Measurements from ENCODE around the gene ITFG1.
A peak's percentile ranks its signal among the peaks of the same experiment; 100 is the strongest.
"Not testable (repeated sequence)": the region's sequence is repeated elsewhere in the genome, so short reads cannot be mapped to it uniquely, and the experiment has no call there.

ITFG1 gene

DNA sequence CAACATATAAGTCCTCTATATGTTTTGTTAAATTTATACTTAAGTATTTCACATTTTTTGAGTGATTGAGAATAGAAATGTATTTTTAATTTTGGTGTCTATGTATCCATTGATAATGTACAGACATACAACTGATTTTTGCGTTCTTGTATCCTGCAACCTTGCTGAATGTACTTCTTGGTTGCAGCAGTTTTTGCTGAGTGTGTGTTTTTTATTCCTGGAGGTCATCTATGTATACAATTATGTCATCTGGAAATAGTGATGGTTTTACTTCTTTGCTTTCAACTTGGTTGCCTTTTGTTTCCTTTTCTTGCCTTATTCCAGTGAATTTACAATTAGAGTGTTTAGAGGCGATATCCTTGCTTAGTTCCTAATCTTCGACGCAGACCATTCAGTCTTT, 249.6 kb downstream of the ITFG1 start:
- FAIRE-seq (no peak), DNase-seq (ENCODE audit: insufficient read length, low spot score) (no peak)
- TF ChIP-seq, protein P1, sequence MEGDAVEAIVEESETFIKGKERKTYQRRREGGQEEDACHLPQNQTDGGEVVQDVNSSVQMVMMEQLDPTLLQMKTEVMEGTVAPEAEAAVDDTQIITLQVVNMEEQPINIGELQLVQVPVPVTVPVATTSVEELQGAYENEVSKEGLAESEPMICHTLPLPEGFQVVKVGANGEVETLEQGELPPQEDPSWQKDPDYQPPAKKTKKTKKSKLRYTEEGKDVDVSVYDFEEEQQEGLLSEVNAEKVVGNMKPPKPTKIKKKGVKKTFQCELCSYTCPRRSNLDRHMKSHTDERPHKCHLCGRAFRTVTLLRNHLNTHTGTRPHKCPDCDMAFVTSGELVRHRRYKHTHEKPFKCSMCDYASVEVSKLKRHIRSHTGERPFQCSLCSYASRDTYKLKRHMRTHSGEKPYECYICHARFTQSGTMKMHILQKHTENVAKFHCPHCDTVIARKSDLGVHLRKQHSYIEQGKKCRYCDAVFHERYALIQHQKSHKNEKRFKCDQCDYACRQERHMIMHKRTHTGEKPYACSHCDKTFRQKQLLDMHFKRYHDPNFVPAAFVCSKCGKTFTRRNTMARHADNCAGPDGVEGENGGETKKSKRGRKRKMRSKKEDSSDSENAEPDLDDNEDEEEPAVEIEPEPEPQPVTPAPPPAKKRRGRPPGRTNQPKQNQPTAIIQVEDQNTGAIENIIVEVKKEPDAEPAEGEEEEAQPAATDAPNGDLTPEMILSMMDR (IDR thresholded peaks at IDR 0.05; ENCODE audit: insufficient read depth, missing control alignments), result no peak

DNA sequence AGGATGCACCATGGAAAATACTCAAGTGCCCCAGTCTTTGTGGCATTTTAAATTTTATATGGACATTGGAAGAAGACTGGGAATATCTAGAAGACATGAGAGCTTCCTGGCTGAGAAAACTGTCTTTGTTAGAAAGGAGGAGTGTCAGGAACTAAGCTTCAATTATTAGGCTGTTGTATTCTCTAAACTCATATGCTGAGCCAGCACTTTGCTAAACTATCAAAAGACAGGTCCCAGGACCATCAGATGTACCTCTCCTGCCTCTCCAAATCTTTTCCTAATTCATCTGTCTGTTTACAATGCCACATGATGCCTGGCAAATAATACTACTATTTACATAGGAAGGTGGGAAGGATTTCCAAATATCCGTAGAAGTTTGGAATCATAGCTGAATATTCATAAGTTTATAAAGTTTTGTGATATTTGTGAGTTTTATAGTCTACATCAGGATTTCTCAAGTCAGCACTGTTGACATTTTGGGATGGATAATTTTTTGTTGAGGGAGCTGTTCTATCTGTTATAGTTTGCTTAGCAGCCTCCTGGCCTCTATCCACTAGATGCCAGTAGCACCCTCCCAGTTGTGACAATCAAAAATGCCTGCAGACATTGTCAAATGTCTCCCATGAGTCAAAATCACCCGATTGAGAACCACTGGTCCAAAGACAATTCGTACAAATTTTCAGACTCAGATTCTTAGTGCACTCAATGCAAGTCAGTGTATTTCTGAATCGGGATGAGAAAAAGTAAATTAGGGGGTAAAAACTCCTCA, 255.9 kb downstream of the ITFG1 start:
- TF ChIP-seq, protein P1 (IDR thresholded peaks at IDR 0.05; ENCODE audit: insufficient read depth, missing control alignments), result peak; percentile 23
- DNase-seq (ENCODE audit: insufficient read length, low spot score), result no peak
- no peak for FAIRE-seq

DNA sequence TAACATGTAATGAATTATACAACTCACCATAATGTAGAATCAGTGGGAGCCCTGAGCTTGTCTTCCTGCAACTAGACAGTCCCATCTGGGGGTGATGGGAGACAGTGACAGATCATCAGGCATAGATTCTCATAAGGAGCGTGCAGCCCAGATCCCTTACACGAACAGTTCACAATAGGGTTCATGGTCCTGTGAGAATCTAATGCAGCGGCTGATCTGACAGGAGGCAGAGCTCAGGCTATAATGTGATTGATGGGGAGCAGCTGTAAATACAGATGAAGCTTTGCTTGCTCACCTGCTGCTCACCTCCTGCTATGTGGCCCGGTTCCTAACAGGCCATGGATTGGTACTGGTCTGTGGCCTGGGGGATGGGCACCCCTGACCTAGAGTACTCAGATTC, 257.4 kb downstream of the ITFG1 start:
- not testable (repeated sequence) for FAIRE-seq; DNase-seq (ENCODE audit: insufficient read length, low spot score)

DNA sequence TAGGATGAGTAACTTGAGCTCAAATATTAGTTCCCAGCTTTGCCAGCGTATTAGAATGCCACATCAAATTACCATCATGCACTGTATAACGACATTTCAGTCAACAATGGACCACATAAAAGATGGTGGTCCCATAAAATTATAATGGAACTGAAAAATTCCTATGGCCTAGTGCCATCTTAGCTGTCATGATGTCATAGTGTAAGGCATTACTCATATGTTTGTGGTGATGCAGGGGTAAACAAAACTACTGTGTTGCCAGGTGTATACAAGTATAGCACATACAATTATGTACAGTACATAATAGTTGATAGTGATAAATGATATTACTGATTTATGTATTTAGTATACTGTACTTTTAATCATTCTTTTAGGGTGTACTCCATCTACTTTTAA, 262.7 kb downstream of the ITFG1 start:
- FAIRE-seq, result no peak
- DNase-seq (ENCODE audit: insufficient read length, low spot score), result no peak
- TF ChIP-seq, protein P1 (IDR thresholded peaks at IDR 0.05; ENCODE audit: insufficient read depth, missing control alignments), result no peak

DNA sequence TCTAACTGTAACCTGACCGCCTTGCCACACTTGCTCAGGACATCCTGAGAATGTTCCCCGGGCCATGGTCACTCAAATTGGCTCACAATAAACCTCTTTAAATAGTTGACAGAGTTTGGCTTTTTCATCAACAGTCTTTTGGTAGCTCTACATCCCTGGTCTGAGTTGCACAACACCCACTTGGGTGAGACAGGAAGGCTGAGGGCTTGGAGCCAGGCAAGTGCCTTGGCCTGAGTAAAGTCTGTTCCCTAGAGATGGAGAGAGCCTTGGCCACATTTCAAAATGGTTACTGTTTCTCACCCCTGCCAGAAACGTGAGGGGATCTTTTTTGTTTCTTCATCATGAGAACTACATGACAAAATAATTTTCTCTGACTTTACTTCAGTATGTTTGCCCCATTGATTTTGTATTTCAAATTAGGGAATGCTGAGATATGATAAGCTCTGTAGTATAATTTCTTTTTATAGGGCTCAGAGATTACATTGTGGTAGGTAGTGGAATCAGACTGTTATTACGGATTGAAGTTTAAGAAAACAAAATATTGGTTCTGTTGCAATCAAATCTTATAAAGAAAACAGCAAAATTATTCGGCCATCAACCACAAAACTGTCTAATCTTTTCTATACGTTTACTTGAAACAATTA, 263.2 kb downstream of the ITFG1 start:
- DNase-seq (ENCODE audit: insufficient read length, low spot score) (no peak), FAIRE-seq (no peak)
- TF ChIP-seq, protein P1 (IDR thresholded peaks at IDR 0.05; ENCODE audit: insufficient read depth, missing control alignments), result no peak

DNA sequence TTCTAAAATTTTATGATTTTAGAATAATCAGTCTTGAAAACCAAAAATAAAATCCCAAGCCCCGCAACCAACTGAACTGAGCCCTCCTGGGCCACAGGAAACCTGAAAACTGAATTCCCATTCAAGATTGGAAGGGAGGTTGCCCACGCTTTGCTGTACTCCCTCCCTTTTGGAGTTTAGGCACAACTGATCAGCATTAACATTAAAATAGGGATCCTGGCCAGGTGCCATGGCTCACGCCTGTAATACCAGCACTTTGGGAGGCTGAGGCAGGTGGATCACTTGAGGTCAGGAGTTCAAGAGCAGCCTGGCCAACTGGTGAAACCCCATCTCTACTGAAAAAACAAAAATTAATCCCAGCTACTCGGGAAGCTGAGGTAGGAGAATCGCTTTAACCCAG, 264.4 kb downstream of the ITFG1 start:
- no peak for DNase-seq (ENCODE audit: insufficient read length, low spot score)
- TF ChIP-seq, protein P1 (IDR thresholded peaks at IDR 0.05; ENCODE audit: insufficient read depth, missing control alignments), result no peak
- no peak for FAIRE-seq

DNA sequence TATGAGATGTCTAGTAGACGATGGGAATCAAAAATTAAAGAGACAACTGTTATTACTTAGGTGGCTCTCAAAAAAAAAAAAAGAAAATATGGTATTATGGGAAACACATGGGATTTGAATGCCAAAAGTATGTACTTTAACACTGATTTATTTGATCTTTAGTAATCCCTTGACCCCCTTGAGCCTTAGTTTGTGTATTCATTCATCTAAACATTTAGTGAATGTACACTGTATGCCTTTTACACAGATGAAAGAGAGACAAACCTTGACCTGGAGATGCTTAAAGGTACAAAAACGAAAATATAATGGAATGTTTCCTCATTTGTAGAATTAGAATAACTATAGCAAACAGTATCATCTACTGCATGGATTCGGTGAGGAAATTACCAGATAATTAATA, 278.5 kb downstream of the ITFG1 start:
- DNase-seq (ENCODE audit: insufficient read length, low spot score), result no peak
- TF ChIP-seq, protein P1 (IDR thresholded peaks at IDR 0.05; ENCODE audit: insufficient read depth, missing control alignments), result no peak
- FAIRE-seq, result no peak

DNA sequence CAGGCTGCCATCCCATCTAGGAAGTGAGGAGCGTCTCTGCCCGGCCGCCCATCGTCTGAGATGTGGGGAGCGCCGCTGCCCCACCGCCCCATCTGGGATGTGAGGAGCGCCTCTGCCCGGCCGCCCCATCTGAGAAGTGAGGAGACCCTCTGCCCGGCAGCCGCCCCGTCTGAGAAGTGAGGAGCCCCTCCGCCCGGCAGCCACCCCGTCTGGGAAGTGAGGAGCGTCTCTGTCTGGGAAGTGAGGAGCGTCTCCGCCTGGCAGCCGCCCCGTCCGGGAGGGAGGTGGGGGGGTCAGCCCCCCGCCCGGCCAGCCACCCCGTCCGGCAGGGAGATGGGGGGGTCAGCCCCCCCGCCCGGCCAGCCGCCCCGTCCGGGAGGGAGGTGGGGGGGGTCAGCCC, 279.8 kb downstream of the ITFG1 start:
- not testable (repeated sequence) for FAIRE-seq; DNase-seq (ENCODE audit: insufficient read length, low spot score)

Data from D721Med (cell line).